K562 (cell line): ENCODE results near the gene EIF1. TPM values are rescaled to one million over a fixed set of nuclear protein-coding genes. Genes with fewer than 3 reads are reported as not detected.

ENCODE experiments used
- ATAC-seq: fragments of 200-7000 bp; cut with Tn5 transposase; 3 replicates; pipeline ENCODE4 v1.9.1; 2020; ENCODE audit warnings: moderate library complexity
- BruUV-seq: library from RNA; stranded (reverse); fragments of 400-500 nt; replicated peaks from 2 replicates; lab custom pipeline; 2021; lab: Mats Ljungman, UMichigan
- CTCF ChIA-PET: fragments of 300-600 bp; formaldehyde crosslinking; extraction: SDS; loops from one replicate; lab custom pipeline; 2021; ENCODE audit warnings: low intra/inter-chr PET ratio; lab: Yijun Ruan, JAX
- POLR2A ChIA-PET: fragments of 300-600, 350-650 bp; sonication (Branson Sonifier 250); formaldehyde crosslinking; extraction: SDS; loops from one replicate; lab custom pipeline; 2021; ENCODE audit warnings: antibody characterized with exemption, inconsistent platforms; lab: Yijun Ruan, JAX
- DNase-seq, 4 experiments: peaks; one replicate each; pipeline versions ENCODE4 v3.0.0 to v3.0.0-alpha.2; 2011 to 2018; ENCODE audit warnings: low spot score in 3 of 4, mixed read lengths in 3 of 4; ENCODE audit errors: extremely low read depth in 1 of 4
- FAIRE-seq: peaks from 2 replicates; lab custom pipeline; 2011; peaks lifted over from hg19 to GRCh38; lab: Jason Lieb, UNC
- H2AFZ ChIP-seq: 2 replicates; pipeline ENCODE4 v1.6.0; 2011; ENCODE audit warnings: low read depth, low read length, control low read depth, inconsistent platforms
- H3K27ac ChIP-seq: fragments of 200-600 bp; 3 replicates; pipeline ENCODE4 v1.8.0; 2011; ENCODE audit warnings: low read depth, mild to moderate bottlenecking, control low read depth, inconsistent platforms, low read length, moderate library complexity, mixed read lengths; ENCODE audit errors: extremely low read depth
- H3K27me3 ChIP-seq, 2 experiments: fragments of 300-600 bp in 1 of 2; 2 replicates in 1 of 2; 3 replicates in 1 of 2; pipeline versions ENCODE4 v1.6.0 to v1.8.0; 2011; ENCODE audit warnings: inconsistent platforms in 2 of 2, low read length in 2 of 2, mild to moderate bottlenecking in 1 of 2, mixed read lengths in 1 of 2, moderate library complexity in 1 of 2; ENCODE audit not compliant: control insufficient read depth in 2 of 2, insufficient read depth in 2 of 2
- H3K36me3 ChIP-seq: fragments of 300-600 bp; 3 replicates; pipeline ENCODE4 v1.8.0; 2011; ENCODE audit warnings: mild to moderate bottlenecking, low read length, inconsistent platforms; ENCODE audit not compliant: control insufficient read depth, insufficient read depth
- H3K4me1 ChIP-seq, 2 experiments: fragments of 200-600 bp in 1 of 2; replicated peaks in 1 of 2; 2 replicates in 1 of 2; 3 replicates in 1 of 2; pipeline versions ENCODE4 v1.5.1 to v1.8.0; 2011; ENCODE audit warnings: inconsistent platforms in 2 of 2, low read length in 2 of 2, mild to moderate bottlenecking in 1 of 2, mixed read lengths in 1 of 2, moderate library complexity in 1 of 2; ENCODE audit not compliant: control insufficient read depth in 2 of 2, insufficient read depth in 2 of 2
- H3K4me2 ChIP-seq: 2 replicates; pipeline ENCODE4 v1.6.1; 2011; ENCODE audit warnings: low read length, control low read depth, inconsistent platforms, mixed read lengths; ENCODE audit not compliant: insufficient read depth
- H3K4me3 ChIP-seq: fragments of 200-600 bp; sonication (generic), shearing (Covaris generic); 2 replicates; pipeline ENCODE4 v1.5.1; 2016; ENCODE audit warnings: control low read depth, inconsistent platforms
- H3K79me2 ChIP-seq: fragments of 200-600 bp; 3 replicates; pipeline ENCODE4 v1.8.0; 2011; ENCODE audit warnings: low read length, inconsistent platforms; ENCODE audit not compliant: control insufficient read depth, insufficient read depth
- H3K9ac ChIP-seq, 2 experiments: 2 replicates each; pipeline versions ENCODE4 v1.6.0 to v1.6.1; 2011; ENCODE audit warnings: low read depth in 2 of 2, low read length in 2 of 2, control low read depth in 1 of 2, inconsistent platforms in 1 of 2, mild to moderate bottlenecking in 1 of 2, mixed read lengths in 1 of 2; ENCODE audit not compliant: insufficient read depth in 1 of 2
- H3K9me1 ChIP-seq: one replicate; pipeline ENCODE4 v1.6.0; 2011; ENCODE audit warnings: inconsistent platforms, mild to moderate bottlenecking, low read length, moderate library complexity; ENCODE audit not compliant: control insufficient read depth, insufficient read depth
- H3K9me3 ChIP-seq: replicated peaks from 2 replicates; pipeline ENCODE4 v1.5.1; 2011; ENCODE audit warnings: low read depth, low read length, inconsistent platforms; ENCODE audit not compliant: control insufficient read depth, insufficient read depth
- H4K20me1 ChIP-seq: replicated peaks from 2 replicates; pipeline ENCODE4 v1.6.1; 2011; ENCODE audit warnings: low read length, inconsistent platforms, mixed read lengths; ENCODE audit not compliant: control insufficient read depth, insufficient read depth
- MITF ChIP-seq: IDR thresholded peaks from 2 replicates; pipeline ENCODE4 v1.6.1; 2014; ENCODE audit warnings: antibody characterized with exemption
- MYC ChIP-seq, 2 experiments: fragments of 250-450 bp in 1 of 2; sonication (Bioruptor Pico) in 1 of 2; IDR thresholded peaks; 2 replicates each; pipeline versions ENCODE4 v1.5.1 to v1.6.1; 2012 to 2021; ENCODE audit warnings: low read depth in 2 of 2, borderline replicate concordance in 1 of 2, improper control_type of control experiment in 1 of 2, low read length in 1 of 2, mild to moderate bottlenecking in 1 of 2, moderate library complexity in 1 of 2
- PHF20 ChIP-seq: fragments of 450-650 bp; IDR thresholded peaks from 2 replicates; pipeline ENCODE4 v1.6.1; 2018; ENCODE audit not compliant: partially characterized antibody
- SRSF9 ChIP-seq: fragments of 200-400 bp; formaldehyde crosslinking; IDR thresholded peaks from 2 replicates; pipeline ENCODE4 v1.6.1; 2017; ENCODE audit warnings: low read depth, low read length, borderline replicate concordance
- ZBTB40 ChIP-seq, 2 experiments: fragments of 450-650 bp in 1 of 2; sonication (generic) in 1 of 2; formaldehyde crosslinking in 1 of 2; IDR thresholded peaks; 2 replicates each; pipeline versions ENCODE4 v1.7.1 to v1.9.0; 2016 to 2022; ENCODE audit warnings: inconsistent platforms in 1 of 2, mild to moderate bottlenecking in 1 of 2, missing genetic modification reagents in 1 of 2
- ZHX1 ChIP-seq: fragments of 150-350 bp; conservative IDR thresholded peaks from 2 replicates; pipeline ENCODE4 v1.6.1; 2014; ENCODE audit warnings: low read length
- WGBS: fragments of 100-300 bp; shearing (Covaris generic); methylation state at CpG from one replicate; pipeline ENCODE4 v1.1.6; 2016; ENCODE audit warnings: low coverage, mixed read lengths; ENCODE audit not compliant: insufficient coverage; ENCODE audit errors: missing lambda C conversion rate; 5-methylcytosine and 5-hydroxymethylcytosine counted together
- in situ Hi-C: fragments of 300-500 bp; cut with MboI; formaldehyde crosslinking; loops from 4 replicates; pipeline ENCODE4 v1.15.0; 2018; ENCODE audit warnings: inconsistent platforms, mixed read lengths
- intact Hi-C: fragments of 100-400 bp; cut with micrococcal nuclease; formaldehyde crosslinking; loops from 2 replicates; pipeline ENCODE4 v1.14.2; 2022
- polyA plus RNA-seq, 8 experiments: library from polyadenylated mRNA; depleted of rRNA in 4 of 8; stranded (reverse) in 5 of 8; unstranded in 3 of 8; fragments of >200 nt; fragmentation: Nextera tagmentation in 2 of 8; fragmentation: Illumina TruSeq in 1 of 8; extraction: Ambion mirVana in 2 of 8; extraction: Trizol in 1 of 8; gene quantifications; 2 replicates each; pipeline versions ENCODE4 v1.2.1 to v1.2.3, GENCODE V29; 2011 to 2014; ENCODE audit warnings: inconsistent platforms in 1 of 8, missing spikeins in 1 of 8
- total RNA-seq, 7 experiments: library from RNA; depleted of rRNA in 6 of 7; stranded (reverse); fragments of >200 nt in 6 of 7; fragmentation: Illumina TruSeq in 2 of 7; extraction: Trizol in 2 of 7; gene quantifications; 2 replicates each; pipeline versions ENCODE4 v1.2.1 to v1.2.3, GENCODE V29; 2011 to 2021; ENCODE audit warnings: low replicate concordance in 1 of 7

The EIF1 gene
- total and polyA plus RNA-seq, 9 of the 15 experiments (the other 6 are each of a cell fraction or from before 2014, with no cell fraction given): 67.0 to 1,204 (median 320) TPM

GRCh38 chr17:41733348-41734138 is 44.9 kb downstream of the EIF1 start:
- Histone ChIP-seq H3K36me3 (no peaks in the 10 kb centered on the region), H3K4me1 (peaks cover 4 to 17% of the 10 kb centered on the region in 2 experiments; a peak in 4 of 5 replicates), H3K9me1 (no peaks in the 10 kb centered on the region), H3K79me2 (no peaks in the 10 kb centered on the region), H3K4me3 (no peak overlapping the region), H2AFZ (no peak overlapping the region), H3K27ac (no peak overlapping the region), H3K9ac (no peak overlapping the region), H3K9me3 (no peaks in the 10 kb centered on the region), H3K4me2 (no peak overlapping the region), H4K20me1 (no peaks in the 10 kb centered on the region; the same call in 1 of the 2 replicates), H3K27me3 (peaks cover 35 to 55% of the 10 kb centered on the region in 2 experiments)
- ChIA-PET POLR2A (no interaction called here), CTCF (no interaction called here)
- no TSS peak for BruUV-seq
- DNase-seq (no peak), FAIRE-seq (no peak), ATAC-seq (no peak)
- intact Hi-C loops: no loop called here
- in situ Hi-C loops: loop anchor here (25.0 kb wide), 1 partner anchor 379 kb away; the partner anchor contains the start of genes DHX58, HSPB9 and KAT2A
- WGBS: 49% methylated on average over 18 of the region's 40 CpGs
- TF ChIP-seq ZHX1 (no peak), ZBTB40 (IDR thresholded peaks at IDR 0.05) (no peak), ZBTB40 (CRISPR knock-in tag; IDR thresholded peaks at IDR 0.05) (no peak), MITF (no peak), MYC (IDR thresholded peaks at IDR 0.05; ENCODE audit: low read depth, low read length) (no peak), MYC (CRISPR knock-in tag; IDR thresholded peaks at IDR 0.05; ENCODE audit: borderline replicate concordance, low read depth) (no peak), SRSF9 (no peak), PHF20 (no peak)
